Neural crest cell (in vitro differentiated cells): ENCODE measurements around the gene IVD. TPM values are rescaled to one million over a fixed set of nuclear protein-coding genes. Genes with fewer than 3 reads are reported as not detected.

Experiments
- DNase-seq: peaks from one replicate; pipeline ENCODE4 v3.0.0; 2021; ENCODE audit warnings: low read depth, mixed read lengths, low spot score
- H3K27ac Mint-ChIP-seq: one replicate; pipeline ENCODE4 v1.8.0; 2021; ENCODE audit warnings: mild to moderate bottlenecking, mixed read lengths; ENCODE audit not compliant: unreplicated experiment
- H3K27me3 Mint-ChIP-seq: 2 replicates; pipeline ENCODE4 v1.8.0; 2021; ENCODE audit warnings: low read depth, mild to moderate bottlenecking, mixed read lengths
- H3K36me3 Mint-ChIP-seq: 2 replicates; pipeline ENCODE4 v1.8.0; 2021; ENCODE audit warnings: low read depth, mild to moderate bottlenecking, mixed read lengths
- H3K4me1 Mint-ChIP-seq: 2 replicates; pipeline ENCODE4 v1.8.0; 2021; ENCODE audit warnings: mixed read lengths
- H3K4me3 Mint-ChIP-seq: one replicate; pipeline ENCODE4 v1.8.0; 2021; ENCODE audit warnings: mild to moderate bottlenecking, mixed read lengths
- H3K9me3 Mint-ChIP-seq: 2 replicates; pipeline ENCODE4 v1.8.0; 2021; ENCODE audit warnings: mixed read lengths
- total RNA-seq: library from RNA; stranded (reverse); gene quantifications from 2 replicates; pipeline ENCODE4 v1.2.1, GENCODE V29; 2021
- TF ChIP-seq, protein P1 (sequence below): fragments of 200-600 bp; sonication (generic); conservative IDR thresholded peaks from 2 replicates; pipeline ENCODE4 v1.5.0; 2021; ENCODE audit warnings: antibody characterized with exemption, mild to moderate bottlenecking

Gene IVD
- total RNA-seq, 1 donor from 2014 or later = 81.4 TPM

DNA sequence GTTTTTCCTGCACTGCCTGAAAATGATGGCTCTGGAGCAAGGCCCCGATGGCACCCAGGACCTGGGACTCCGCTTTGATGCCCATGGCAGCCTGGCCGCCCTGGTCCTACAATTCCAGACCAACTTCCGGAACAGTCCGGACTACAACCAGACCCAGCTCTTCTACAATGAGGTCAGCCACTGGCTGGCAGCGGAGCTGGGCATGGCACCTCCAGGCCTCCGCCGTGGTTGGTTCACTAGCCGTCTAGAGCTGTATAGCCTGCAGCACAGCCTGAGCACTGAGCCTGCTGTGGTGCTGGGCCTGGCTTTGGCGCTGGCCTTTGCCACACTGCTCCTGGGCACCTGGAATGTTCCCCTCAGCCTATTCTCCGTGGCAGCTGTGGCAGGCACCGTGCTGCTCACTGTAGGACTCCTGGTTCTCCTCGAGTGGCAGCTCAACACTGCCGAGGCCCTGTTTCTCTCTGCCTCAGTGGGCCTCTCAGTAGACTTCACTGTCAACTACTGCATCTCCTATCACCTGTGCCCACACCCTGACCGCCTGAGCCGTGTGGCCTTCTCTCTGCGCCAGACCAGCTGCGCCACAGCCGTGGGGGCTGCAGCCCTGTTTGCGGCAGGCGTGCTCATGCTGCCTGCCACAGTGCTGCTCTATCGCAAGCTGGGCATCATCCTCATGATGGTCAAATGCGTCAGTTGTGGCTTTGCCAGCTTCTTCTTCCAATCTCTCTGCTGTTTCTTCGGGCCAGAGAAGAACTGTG, 36.7 kb upstream of the IVD start:
- Mint-ChIP-seq H3K36me3 (no peaks in the 10 kb centered on the region), H3K4me1 (peaks cover 4% of the 10 kb centered on the region), H3K9me3 (no peaks in the 10 kb centered on the region), H3K27me3 (peaks cover 27% of the 10 kb centered on the region), H3K27ac (no peak overlapping the region), H3K4me3 (peak overlapping the region; percentile 64)
- TF ChIP-seq, protein P1, sequence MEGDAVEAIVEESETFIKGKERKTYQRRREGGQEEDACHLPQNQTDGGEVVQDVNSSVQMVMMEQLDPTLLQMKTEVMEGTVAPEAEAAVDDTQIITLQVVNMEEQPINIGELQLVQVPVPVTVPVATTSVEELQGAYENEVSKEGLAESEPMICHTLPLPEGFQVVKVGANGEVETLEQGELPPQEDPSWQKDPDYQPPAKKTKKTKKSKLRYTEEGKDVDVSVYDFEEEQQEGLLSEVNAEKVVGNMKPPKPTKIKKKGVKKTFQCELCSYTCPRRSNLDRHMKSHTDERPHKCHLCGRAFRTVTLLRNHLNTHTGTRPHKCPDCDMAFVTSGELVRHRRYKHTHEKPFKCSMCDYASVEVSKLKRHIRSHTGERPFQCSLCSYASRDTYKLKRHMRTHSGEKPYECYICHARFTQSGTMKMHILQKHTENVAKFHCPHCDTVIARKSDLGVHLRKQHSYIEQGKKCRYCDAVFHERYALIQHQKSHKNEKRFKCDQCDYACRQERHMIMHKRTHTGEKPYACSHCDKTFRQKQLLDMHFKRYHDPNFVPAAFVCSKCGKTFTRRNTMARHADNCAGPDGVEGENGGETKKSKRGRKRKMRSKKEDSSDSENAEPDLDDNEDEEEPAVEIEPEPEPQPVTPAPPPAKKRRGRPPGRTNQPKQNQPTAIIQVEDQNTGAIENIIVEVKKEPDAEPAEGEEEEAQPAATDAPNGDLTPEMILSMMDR = no peak
- DNase-seq = no peak

DNA sequence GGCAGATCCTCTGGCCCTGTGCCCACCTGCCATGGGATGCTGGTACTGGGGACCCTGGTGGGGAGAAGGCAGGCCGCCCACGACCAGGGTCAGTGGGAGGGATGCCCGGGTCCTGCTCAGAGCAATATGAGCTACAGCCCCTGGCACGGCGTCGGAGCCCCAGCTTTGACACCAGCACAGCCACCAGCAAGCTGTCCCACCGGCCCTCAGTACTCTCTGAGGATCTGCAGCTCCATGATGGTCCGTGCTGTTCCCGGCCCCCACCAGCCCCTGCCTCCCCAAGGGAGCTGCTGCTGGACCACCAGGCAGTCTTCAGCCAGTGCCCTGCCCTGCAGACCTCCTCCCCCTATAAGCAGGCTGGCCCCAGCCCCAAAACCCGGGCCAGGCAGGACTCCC, 36.1 kb upstream of the IVD start:
- Mint-ChIP-seq H3K27me3 (peaks cover 27% of the 10 kb centered on the region), H3K27ac (no peak overlapping the region), H3K4me3 (peak overlapping the region; percentile 64), H3K4me1 (peaks cover 4% of the 10 kb centered on the region), H3K36me3 (no peaks in the 10 kb centered on the region), H3K9me3 (no peaks in the 10 kb centered on the region)
- no peak for DNase-seq
- TF ChIP-seq, protein P1 = no peak

DNA sequence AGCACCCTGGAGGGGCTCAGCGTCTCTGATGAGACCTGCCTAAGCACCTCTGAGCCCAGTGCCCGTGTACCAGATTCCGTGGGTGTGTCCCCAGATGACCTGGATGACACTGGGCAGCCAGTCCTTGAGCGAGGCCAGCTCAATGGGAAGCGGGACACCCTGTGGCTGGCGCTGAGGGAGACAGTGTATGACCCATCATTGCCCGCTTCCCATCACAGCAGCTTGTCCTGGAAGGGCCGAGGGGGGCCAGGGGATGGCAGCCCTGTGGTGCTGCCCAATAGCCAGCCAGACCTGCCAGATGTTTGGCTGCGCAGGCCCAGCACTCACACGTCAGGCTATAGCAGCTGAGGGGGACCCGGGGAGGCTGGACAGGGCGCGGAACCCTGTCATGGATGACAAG, 35.6 kb upstream of the IVD start:
- Mint-ChIP-seq H3K4me3 (no peak overlapping the region), H3K27ac (no peak overlapping the region), H3K9me3 (no peaks in the 10 kb centered on the region), H3K4me1 (peaks cover 4% of the 10 kb centered on the region), H3K27me3 (peaks cover 27% of the 10 kb centered on the region), H3K36me3 (no peaks in the 10 kb centered on the region)
- TF ChIP-seq, protein P1 = no peak
- DNase-seq = no peak

DNA sequence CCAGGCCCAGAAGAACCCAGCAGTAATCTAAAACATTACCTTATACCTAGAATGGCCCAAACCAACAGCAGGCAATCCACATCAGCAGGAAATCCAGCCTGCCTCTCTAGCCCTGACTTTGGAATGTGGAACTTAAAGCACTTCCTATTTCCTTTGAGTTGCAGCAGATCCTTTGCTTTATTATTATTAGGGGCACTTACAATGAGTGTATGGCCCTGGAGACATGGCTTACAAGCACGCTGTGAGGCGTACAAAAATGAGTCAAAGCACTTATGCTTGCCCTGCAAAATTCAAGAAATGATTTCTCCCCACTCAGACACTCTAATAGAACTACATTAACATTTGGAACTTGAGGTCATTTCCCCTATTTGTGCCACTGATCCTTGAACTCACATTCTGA, 32.6 kb upstream of the IVD start:
- Mint-ChIP-seq H3K27ac (no peak overlapping the region), H3K9me3 (no peaks in the 10 kb centered on the region), H3K36me3 (no peaks in the 10 kb centered on the region), H3K4me1 (peaks cover 4% of the 10 kb centered on the region), H3K4me3 (no peak overlapping the region), H3K27me3 (peaks cover 16% of the 10 kb centered on the region)
- TF ChIP-seq, protein P1 = no peak
- no peak for DNase-seq

DNA sequence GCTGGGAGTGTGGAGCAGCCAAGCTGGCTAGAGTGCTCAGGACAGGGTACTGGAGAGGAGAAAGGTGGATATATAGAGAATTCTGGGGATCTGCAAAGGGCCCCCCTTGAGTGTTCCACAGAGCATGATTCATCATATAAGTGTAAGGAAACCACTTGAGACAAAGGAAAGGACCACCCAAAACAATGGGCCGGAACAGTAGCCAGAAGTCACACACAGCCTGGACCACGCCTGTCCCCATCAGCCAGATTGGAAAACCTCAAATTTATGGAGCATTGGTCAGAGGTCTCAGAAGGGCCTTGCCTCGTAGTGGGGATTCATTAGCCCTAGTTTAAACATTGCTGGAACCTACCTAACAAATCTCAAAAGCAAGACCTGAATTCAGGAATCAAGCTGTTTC, 28.0 kb upstream of the IVD start:
- peaks cover 2% of the 10 kb centered on the region for H3K4me1 Mint-ChIP-seq
- no peaks in the 10 kb centered on the region for H3K9me3 Mint-ChIP-seq
- no peak for DNase-seq
- no peak overlapping the region for H3K27ac Mint-ChIP-seq
- H3K36me3 Mint-ChIP-seq = no peaks in the 10 kb centered on the region
- TF ChIP-seq, protein P1 = no peak
- H3K27me3 Mint-ChIP-seq = no peaks in the 10 kb centered on the region
- H3K4me3 Mint-ChIP-seq = no peak overlapping the region
